IPS-18a (cell line): ENCODE data around the gene STAT1.

Source experiments
- H3K27ac ChIP-seq: one replicate; pipeline ENCODE4 v1.5.1; 2013; ENCODE audit warnings: low read length
- H3K27me3 ChIP-seq: one replicate; pipeline ENCODE4 v1.6.1; 2013; ENCODE audit warnings: mild to moderate bottlenecking, low read length; ENCODE audit not compliant: control insufficient read depth, insufficient read depth
- H3K36me3 ChIP-seq: one replicate; pipeline ENCODE4 v1.6.1; 2013; ENCODE audit warnings: low read depth, low read length; ENCODE audit not compliant: control insufficient read depth
- H3K4me1 ChIP-seq: one replicate; pipeline ENCODE4 v1.6.1; 2013; ENCODE audit warnings: low read depth, low read length; ENCODE audit not compliant: control insufficient read depth
- H3K4me3 ChIP-seq: one replicate; pipeline ENCODE4 v1.5.1; 2013; ENCODE audit warnings: low read length
- H3K9ac ChIP-seq: one replicate; pipeline ENCODE4 v1.6.1; 2013; ENCODE audit warnings: mild to moderate bottlenecking, low read length, moderate library complexity
- H3K9me3 ChIP-seq: one replicate; pipeline ENCODE4 v1.6.1; 2013; ENCODE audit warnings: low read depth, low read length; ENCODE audit not compliant: control insufficient read depth

The STAT1 gene

DNA sequence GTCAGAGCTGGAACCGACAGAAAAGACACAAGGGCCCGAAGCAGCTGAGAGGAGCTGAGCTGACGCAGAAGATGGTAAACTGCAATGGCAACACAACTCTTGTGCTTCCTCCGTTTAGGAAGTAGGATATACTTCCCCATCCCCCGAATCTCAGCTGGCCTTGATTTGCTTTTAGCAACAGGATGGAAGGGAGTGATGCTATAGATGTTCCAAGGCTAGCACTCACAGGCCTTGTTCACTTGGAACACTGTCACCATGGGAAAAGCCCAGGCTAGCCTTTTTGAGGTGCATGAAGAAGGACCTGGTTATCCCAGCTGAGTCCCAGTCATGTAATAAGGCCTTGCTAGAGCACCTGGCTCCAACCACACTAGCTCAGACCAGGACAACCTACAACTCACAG is 26.0 kb downstream of the STAT1 start:
- Histone ChIP-seq H3K36me3 (peaks cover 82% of the 10 kb centered on the region), H3K4me3 (no peak overlapping the region), H3K4me1 (no peaks in the 10 kb centered on the region), H3K9me3 (no peaks in the 10 kb centered on the region), H3K9ac (no peak overlapping the region), H3K27ac (no peak overlapping the region), H3K27me3 (no peaks in the 10 kb centered on the region)

DNA sequence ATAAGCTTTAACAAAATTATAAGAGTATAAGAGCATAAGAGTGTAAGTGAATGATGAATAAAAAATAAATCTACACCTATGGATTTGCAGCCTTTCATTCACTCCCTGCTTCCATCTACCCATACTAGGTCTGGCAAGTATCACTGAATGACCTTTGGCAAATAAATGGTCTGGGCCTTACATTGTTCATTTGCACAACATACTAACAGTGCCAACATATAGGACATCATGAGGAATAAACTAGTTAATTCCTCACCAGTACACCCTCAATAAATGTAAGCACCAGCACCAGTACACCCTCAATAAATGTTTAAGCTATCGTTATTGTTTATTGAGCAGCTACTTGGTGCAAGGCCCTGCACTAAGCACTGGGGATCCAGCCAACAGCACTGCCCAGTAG is 26.9 kb downstream of the STAT1 start:
- H3K36me3 ChIP-seq: peaks cover 89% of the 10 kb centered on the region

DNA sequence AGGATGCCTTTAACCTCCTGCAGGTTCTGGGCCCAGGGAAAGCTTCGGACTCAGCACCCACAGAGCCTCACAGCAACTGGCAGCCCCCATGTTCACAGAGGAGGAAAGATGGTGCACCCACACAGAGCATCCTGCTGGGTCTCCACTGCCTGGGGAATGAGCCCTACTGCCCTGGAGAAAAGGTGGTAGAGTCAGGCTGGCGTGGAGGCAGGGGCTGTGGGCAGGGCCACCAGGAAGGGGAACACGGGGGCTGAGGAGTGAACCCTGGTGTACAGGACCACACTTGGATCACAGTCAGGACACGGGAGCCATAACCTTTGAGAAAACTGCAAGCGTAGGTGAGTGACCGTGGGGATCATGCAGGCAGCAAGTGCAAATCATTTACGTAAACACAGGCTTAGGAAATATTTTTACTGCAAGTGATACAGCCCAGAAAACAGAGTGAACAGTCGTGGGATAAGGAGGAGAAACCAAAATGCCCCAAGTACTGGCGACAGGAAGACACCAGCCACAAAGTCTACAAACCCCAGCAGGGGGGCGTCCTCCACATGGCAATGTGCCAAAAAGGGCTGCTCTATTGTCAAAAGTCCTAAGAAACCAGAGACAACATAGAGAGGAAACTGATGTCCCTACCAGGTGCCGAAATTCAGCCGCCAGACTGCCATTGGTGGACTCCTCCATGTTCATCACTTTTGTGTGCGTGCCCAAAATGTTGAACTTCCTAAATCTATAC is 27.6 kb downstream of the STAT1 start:
- Histone ChIP-seq H3K9ac (no peak overlapping the region), H3K36me3 (peaks cover 93% of the 10 kb centered on the region), H3K4me1 (no peaks in the 10 kb centered on the region), H3K27me3 (no peaks in the 10 kb centered on the region), H3K4me3 (no peak overlapping the region), H3K27ac (no peak overlapping the region), H3K9me3 (no peaks in the 10 kb centered on the region)

More for the DNA sequence above, 26.9 kb downstream of the STAT1 start:
- no peaks in the 10 kb centered on the region for H3K9me3 ChIP-seq
- no peak overlapping the region for H3K9ac ChIP-seq
- H3K27me3 ChIP-seq: no peaks in the 10 kb centered on the region
- no peak overlapping the region for H3K27ac ChIP-seq
- H3K4me1 ChIP-seq: no peaks in the 10 kb centered on the region
- no peak overlapping the region for H3K4me3 ChIP-seq

DNA sequence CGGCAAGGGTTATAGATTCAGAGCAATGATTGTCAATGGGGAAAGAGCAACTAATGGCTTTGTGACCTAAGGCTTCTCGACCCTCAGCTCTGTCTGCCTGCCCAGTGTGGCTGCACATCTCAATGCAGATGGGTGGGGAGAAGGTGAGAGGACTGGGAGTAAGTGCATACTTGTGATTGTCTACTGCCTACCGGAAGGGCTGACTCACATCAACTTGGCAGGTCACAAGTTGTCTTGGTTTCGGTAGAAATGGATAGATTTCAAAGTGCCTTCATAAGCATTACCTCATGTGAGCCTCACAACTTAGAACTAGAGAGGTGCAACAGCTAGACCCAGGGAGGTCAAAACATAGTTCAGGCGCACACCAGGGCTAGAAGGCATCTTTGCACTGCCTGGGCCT is 29.4 kb downstream of the STAT1 start:
- Histone ChIP-seq H3K27me3 (no peaks in the 10 kb centered on the region), H3K36me3 (peaks cover 95% of the 10 kb centered on the region), H3K9me3 (no peaks in the 10 kb centered on the region), H3K9ac (no peak overlapping the region), H3K4me1 (no peaks in the 10 kb centered on the region), H3K4me3 (no peak overlapping the region), H3K27ac (no peak overlapping the region)

DNA sequence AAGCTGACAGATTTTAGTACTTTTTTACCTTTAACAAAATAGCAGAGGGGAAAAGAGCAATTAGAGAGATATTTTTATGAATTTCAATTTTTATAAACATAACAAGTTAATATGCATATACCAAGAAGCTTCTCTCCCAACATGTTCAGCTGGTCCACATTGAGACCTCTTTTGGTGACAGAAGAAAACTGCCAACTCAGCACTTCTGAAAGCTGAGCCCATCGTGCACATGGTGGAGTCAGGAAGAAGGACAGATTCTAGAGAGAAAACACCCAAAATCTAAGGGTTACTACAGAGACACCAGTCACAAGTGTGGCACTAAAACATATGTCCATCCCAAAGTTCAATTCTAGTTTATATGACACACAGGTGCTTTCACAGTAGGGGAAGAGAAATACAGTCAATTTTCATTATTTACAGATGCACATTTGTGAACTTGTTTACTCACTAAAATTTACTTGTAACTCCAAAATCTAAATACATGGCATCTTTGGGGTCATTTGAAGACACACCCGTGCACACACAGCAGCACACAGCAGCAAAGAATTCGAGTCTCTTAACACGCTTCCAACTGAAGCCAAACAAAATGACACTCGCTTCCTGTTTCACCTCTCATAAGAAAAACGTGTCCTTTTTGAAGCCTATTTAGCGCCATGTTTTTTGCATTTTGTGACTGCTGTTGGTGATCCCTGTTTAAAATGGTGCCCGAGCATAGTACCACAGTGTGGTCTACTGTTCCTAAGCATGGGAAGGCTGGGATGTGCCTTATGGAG is 31.5 kb downstream of the STAT1 start:
- H3K36me3 ChIP-seq: peaks cover 98% of the 10 kb centered on the region
- H3K4me3 ChIP-seq: no peak overlapping the region
- H3K4me1 ChIP-seq: no peaks in the 10 kb centered on the region
- H3K9ac ChIP-seq: no peak overlapping the region
- no peaks in the 10 kb centered on the region for H3K27me3 ChIP-seq
- H3K27ac ChIP-seq: no peak overlapping the region
- H3K9me3 ChIP-seq: no peaks in the 10 kb centered on the region

DNA sequence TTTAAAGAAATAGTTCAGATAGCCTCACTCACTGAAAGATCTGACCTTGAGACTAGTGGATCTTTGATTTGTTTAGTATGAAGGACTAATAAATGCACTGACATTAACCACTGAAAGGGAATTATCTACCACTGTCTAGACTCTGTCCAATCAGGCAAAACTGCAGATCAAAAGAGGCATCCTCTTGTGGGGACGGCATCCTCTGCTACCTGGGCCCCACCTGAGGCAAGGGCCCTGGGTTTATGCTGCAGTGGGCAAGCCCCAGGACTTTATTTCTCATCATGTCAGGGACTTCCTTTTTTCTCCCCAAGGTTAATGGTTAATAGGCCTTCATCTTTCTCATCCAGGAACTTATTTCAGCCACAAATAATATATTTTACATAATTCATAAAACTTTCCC is 32.2 kb downstream of the STAT1 start:
- H3K9ac ChIP-seq: no peak overlapping the region
- H3K36me3 ChIP-seq: peaks cover 94% of the 10 kb centered on the region
- no peaks in the 10 kb centered on the region for H3K9me3 ChIP-seq
- no peaks in the 10 kb centered on the region for H3K4me1 ChIP-seq
- H3K27ac ChIP-seq: no peak overlapping the region
- no peak overlapping the region for H3K4me3 ChIP-seq
- no peaks in the 10 kb centered on the region for H3K27me3 ChIP-seq

DNA sequence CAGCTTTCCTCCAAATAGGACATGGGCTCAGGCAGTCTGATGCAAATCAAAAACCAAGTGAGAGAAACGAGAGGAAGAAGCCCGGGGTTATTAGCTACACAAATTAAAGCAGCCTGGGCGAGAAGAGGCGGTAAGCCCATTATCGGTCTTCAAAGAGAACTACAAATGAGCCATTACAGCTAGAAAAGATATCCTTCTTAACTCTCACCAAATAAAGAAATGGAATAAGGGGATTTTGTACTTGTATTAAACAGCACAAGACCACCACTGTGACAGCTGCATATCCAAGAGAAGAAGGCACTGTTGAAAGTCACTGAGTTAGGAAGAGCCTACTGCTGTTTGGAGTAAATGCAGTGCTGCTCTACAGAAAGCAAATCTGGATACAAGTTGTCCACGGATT is 32.6 kb downstream of the STAT1 start:
- Histone ChIP-seq H3K9me3 (no peaks in the 10 kb centered on the region), H3K4me3 (no peak overlapping the region), H3K4me1 (no peaks in the 10 kb centered on the region), H3K27me3 (no peaks in the 10 kb centered on the region), H3K27ac (no peak overlapping the region), H3K9ac (no peak overlapping the region), H3K36me3 (peaks cover 94% of the 10 kb centered on the region)

DNA sequence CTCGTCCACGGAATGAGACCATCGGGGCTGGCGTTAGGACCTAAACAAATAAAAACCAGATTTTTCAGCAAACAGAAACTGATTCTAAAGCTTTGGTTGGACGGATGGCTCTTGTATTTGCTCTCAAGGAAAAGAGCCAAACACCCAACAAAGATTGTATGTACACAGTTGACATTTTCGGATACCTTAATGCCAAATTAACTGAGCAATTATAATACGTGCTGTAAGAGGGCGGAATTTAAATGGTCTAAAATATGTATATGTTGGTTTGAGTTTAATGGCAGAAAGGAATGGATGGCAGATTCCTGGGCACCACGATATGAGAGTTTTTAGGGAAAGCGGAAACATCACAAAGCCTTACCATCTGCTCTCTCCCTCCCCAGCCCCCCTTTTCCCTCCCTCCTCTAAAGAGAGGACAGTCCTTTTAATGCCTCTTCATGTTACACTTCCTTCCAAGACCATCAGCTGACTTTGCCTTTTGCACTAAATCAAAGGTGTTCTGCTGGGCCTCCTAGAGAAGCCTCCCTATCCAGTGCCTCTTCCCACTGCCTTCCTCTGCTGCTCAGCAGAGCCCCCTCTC is 33.3 kb downstream of the STAT1 start:
- no peaks in the 10 kb centered on the region for H3K9me3 ChIP-seq
- no peak overlapping the region for H3K4me3 ChIP-seq
- H3K9ac ChIP-seq: no peak overlapping the region
- no peaks in the 10 kb centered on the region for H3K4me1 ChIP-seq
- H3K36me3 ChIP-seq: peaks cover 93% of the 10 kb centered on the region
- H3K27me3 ChIP-seq: no peaks in the 10 kb centered on the region
- no peak overlapping the region for H3K27ac ChIP-seq

DNA sequence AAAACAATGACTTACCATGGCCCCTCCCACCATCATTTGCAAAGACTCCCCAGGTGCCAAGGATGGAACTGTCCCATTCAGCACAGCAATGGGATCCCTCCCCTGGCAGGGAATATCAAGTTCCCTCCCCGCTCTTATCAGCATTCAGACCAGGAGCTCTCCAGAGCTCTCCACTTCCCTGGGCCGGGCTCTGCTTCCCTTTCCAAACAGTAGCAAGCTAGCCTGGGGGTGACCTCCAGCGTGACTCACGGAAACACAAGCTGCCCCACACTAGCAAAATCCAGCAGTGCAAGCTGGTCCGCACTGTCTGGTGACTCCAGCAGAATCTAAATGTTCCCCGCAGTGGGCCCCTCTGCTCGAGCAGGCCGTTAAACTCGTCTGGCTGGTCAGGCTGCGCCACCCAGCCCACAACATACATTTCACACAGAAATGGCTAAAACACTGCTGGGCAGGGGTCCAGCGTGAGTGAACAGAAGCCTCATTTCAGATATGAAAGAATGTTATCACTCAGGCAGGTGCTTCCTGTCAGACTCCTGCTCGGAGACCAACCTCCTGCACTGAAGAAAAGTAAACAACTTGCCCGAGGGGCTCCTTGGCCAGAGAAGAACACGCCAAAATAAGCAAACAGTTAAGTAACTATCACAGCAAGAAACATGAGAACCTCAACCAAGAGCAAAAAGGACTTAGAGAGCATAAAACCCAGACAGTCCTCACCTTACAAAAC is 33.9 kb downstream of the STAT1 start:
- H3K4me3 ChIP-seq: no peak overlapping the region
- no peaks in the 10 kb centered on the region for H3K9me3 ChIP-seq
- peaks cover 93% of the 10 kb centered on the region for H3K36me3 ChIP-seq
- H3K9ac ChIP-seq: no peak overlapping the region
- H3K4me1 ChIP-seq: no peaks in the 10 kb centered on the region
- no peak overlapping the region for H3K27ac ChIP-seq
- no peaks in the 10 kb centered on the region for H3K27me3 ChIP-seq

DNA sequence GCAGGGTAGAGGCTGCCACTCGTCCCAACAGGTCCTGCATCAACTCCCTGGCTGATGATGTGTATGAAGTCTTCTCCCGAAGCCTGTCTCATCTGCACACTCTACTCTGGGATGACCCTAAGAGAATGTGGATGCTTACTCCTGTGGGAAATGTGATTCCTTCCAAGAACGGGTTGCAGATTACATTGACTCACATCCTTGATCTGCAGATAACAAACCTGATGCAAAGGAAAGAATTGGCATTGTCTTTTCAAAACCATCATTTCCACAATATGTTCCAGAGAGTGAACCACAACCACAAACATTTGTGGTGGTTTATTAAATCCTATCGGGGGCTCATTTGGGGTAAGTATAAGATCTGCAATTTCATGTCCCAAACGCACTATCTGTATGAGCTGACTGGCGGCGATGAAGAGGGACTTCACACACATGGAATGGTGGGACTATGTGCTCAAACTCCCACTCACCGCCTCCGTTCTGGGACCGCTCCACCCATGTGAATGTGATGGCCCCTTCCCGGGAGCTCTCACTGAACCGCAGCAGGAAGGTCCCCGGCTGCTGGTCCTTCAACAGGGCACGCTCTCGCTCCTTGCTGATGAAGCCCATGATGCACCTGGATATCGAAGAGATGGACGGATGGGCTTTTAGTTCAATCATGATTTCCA is 35.5 kb downstream of the STAT1 start:
- no peaks in the 10 kb centered on the region for H3K9me3 ChIP-seq
- H3K27ac ChIP-seq: no peak overlapping the region
- H3K4me3 ChIP-seq: no peak overlapping the region
- H3K4me1 ChIP-seq: no peaks in the 10 kb centered on the region
- peaks cover 93% of the 10 kb centered on the region for H3K36me3 ChIP-seq
- H3K9ac ChIP-seq: no peak overlapping the region
- H3K27me3 ChIP-seq: no peaks in the 10 kb centered on the region

DNA sequence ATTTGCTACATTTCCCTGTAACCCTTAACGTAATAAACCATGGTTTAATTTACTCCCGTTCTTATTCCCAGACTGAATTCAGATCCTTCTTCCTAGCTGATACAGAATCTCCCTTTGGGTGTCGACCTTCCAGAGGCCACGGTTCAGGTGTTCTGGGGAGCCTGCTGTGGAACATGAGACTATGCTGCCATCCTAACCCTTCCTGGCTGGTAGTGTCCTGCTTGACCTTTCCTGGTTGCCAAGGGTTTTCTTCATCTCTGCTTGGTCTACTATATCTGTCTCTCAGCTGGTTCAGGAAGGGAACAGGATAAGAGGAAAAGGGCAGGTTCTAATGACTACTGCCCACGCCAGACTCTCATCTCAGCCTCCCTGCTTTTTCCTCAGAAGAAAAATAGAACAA is 36.5 kb downstream of the STAT1 start:
- no peak overlapping the region for H3K27ac ChIP-seq
- no peak overlapping the region for H3K9ac ChIP-seq
- H3K27me3 ChIP-seq: no peaks in the 10 kb centered on the region
- H3K4me1 ChIP-seq: no peaks in the 10 kb centered on the region
- peaks cover 92% of the 10 kb centered on the region for H3K36me3 ChIP-seq
- no peaks in the 10 kb centered on the region for H3K9me3 ChIP-seq
- H3K4me3 ChIP-seq: no peak overlapping the region
